ENCODE measurements around the gene COL7A1. TPM values are rescaled to one million over a fixed set of nuclear protein-coding genes. Genes with fewer than 3 reads are reported as not detected.

COL7A1 gene
- total RNA-seq, 2 experiments from 2014 or later = 4.1 to 10.8 TPM

DNA sequence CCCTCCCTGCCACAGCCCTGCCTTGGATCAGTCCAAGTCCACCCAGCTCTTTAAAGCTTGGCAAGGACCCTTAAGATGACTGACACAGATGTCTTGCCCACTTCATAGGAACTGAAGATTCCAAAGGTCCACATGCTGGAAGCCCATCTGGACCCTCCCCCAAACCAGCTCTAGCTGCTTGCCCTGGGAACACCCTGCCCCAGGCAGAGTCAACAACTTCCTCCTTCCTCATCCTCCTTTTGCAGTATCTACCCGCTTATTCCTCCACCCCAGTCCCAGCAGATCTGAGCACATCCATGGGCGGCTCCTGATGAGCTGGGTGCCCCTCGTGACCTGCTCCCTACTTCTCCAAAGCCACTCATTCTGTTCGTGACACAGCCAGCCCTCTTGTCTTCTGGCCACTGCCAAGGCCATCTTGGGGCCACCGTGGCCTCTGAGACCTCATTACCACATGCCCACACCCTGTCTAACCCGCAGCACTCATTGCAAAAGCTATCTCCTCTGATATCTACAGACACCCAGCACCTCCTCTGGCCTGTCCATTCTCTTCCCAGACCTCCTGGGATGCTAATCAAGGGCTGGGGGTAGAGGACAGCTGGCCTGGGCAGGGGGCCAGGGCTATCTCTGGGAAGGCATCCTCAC lies 36.5 kb downstream of the COL7A1 start:
- CTCF ChIA-PET (ENCODE audit: unreplicated experiment) = interaction anchor here (0.9 to 2.2 kb wide), 2 partner anchors 77 to 123 kb away, joined by 3 to 10 read pairs; no protein-coding TSS in a partner anchor
- no peak overlapping the region for H3K27ac ChIP-seq (ENCODE audit: low read depth, low read length, poor library complexity, severe bottlenecking)
- H2AFZ ChIP-seq (ENCODE audit: low read length) = no peak overlapping the region; the same call in 1 of the 2 replicates

DNA sequence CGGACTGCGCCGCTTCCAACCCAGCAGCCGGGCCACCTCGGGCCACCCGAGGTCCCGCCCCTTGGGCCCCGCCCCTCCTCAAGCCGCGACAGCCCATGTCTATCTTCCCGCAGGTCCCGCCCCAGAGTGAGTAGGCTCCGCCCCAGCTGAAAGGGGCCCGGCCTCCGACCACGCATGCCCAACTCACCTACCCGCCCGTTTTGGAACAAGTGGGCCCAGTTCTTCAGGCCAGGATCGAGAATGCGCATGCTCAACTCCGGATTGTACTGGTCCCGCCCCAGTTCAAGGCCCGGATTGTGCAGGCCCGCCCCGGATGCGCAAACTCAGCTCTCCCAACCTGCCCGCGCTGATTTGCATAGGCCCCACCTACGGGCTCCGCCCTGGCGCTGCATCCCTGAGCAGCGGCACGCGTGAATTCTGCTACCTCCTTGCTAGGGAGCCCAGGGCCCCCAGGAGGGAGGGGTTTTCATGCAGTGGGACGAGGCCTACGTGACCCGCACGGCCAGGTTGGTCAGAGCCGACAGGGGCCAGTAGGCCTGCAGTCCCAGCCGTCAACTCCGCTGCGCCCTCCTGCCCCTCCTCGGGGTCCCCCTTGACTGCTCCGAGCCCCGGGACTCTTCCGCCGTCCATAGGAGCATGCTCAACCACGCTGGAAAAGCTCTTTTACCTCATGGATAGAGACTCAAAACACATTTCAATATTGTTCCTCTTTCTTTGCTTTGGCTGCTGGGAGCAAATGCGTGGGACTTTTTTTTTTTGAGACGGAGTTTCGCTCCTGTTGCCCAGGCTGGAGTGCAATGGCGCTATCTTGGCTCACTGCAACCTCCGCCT lies 38.1 kb downstream of the COL7A1 start, which contains the start of gene PFKFB4:
Gene PFKFB4, minus strand, starts transcription at position 8 of the 831 bp plus-strand sequence. CDS start 26 bp downstream, outside the sequence.
- Histone ChIP-seq H3K4me1 (ENCODE audit: insufficient read depth, low read length, poor library complexity, severe bottlenecking) (peaks cover 54% of the 10 kb centered on the region), H3K79me2 (ENCODE audit: insufficient read depth, low read depth, low read length) (no peaks in the 10 kb centered on the region), H3K4me2 (ENCODE audit: low read length) (peak within 1 kb of the TSS; percentile 96), H3K9me3 (ENCODE audit: low read length) (no peaks in the 10 kb centered on the region), H3K4me3 (ENCODE audit: low read depth, low read length, poor library complexity, severe bottlenecking) (peak within 1 kb of the TSS; percentile 77), H2AFZ (ENCODE audit: low read length) (peak within 1 kb of the TSS; percentile 81), H3K36me3 (ENCODE audit: insufficient read depth, low read length) (no peaks in the 10 kb centered on the region), H4K20me1 (ENCODE audit: insufficient read depth, low read length) (no peaks in the 10 kb centered on the region), H3K9me2 (ENCODE audit: insufficient read depth, low read length) (no peaks in the 10 kb centered on the region), H3K27ac (ENCODE audit: low read depth, low read length, poor library complexity, severe bottlenecking) (peak within 1 kb of the TSS; percentile 80)
- TF ChIP-seq, protein P1, sequence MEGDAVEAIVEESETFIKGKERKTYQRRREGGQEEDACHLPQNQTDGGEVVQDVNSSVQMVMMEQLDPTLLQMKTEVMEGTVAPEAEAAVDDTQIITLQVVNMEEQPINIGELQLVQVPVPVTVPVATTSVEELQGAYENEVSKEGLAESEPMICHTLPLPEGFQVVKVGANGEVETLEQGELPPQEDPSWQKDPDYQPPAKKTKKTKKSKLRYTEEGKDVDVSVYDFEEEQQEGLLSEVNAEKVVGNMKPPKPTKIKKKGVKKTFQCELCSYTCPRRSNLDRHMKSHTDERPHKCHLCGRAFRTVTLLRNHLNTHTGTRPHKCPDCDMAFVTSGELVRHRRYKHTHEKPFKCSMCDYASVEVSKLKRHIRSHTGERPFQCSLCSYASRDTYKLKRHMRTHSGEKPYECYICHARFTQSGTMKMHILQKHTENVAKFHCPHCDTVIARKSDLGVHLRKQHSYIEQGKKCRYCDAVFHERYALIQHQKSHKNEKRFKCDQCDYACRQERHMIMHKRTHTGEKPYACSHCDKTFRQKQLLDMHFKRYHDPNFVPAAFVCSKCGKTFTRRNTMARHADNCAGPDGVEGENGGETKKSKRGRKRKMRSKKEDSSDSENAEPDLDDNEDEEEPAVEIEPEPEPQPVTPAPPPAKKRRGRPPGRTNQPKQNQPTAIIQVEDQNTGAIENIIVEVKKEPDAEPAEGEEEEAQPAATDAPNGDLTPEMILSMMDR (conservative IDR thresholded peaks at IDR 0.05; ENCODE audit: low read length) = no peak
- TF ChIP-seq EZH2phosphoT487 (IDR thresholded peaks at IDR 0.05; ENCODE audit: borderline replicate concordance, low read depth, low read length) = no peak
- ChIA-PET CTCF (ENCODE audit: unreplicated experiment) (interaction anchor here (0.5 to 1.0 kb wide), 6 partner anchors 79 to 444 kb away, joined by 3 to 4 read pairs (median 4); partner anchors contain the start of gene NCKIPSD), POLR2A (interaction anchor here (0.5 to 2.1 kb wide), 9 partner anchors 12 to 1390 kb away, joined by 3 to 8 read pairs (median 3); partner anchors contain the start of genes CCDC51, CELSR3 and TMA7)
- DNase-seq (ENCODE audit: low spot score) = peak; percentile 99
- BruUV-seq (replicated peaks) = no TSS peak
- intact Hi-C loops (cut with micrococcal nuclease; ENCODE audit: unreplicated experiment) = loop anchor here (2.0 kb wide), 3 partner anchors 42 to 256 kb away; partner anchors contain the start of genes ATRIP and NME6

More for the DNA sequence above, 36.5 kb downstream of the COL7A1 start:
- intact Hi-C loops (cut with micrococcal nuclease; ENCODE audit: unreplicated experiment) = loop anchor here (2.0 kb wide), 1 partner anchor 76 kb away; the partner anchor contains the start of gene SLC26A6
- TF ChIP-seq EZH2phosphoT487 (IDR thresholded peaks at IDR 0.05; ENCODE audit: borderline replicate concordance, low read depth, low read length) = no peak
- TF ChIP-seq, protein P1 (conservative IDR thresholded peaks at IDR 0.05; ENCODE audit: low read length) = peak; percentile 65
- Histone ChIP-seq H3K36me3 (ENCODE audit: insufficient read depth, low read length) (no peaks in the 10 kb centered on the region), H3K4me1 (ENCODE audit: insufficient read depth, low read length, poor library complexity, severe bottlenecking) (peaks cover 54% of the 10 kb centered on the region), H3K9me2 (ENCODE audit: insufficient read depth, low read length) (no peaks in the 10 kb centered on the region), H4K20me1 (ENCODE audit: insufficient read depth, low read length) (no peaks in the 10 kb centered on the region), H3K79me2 (ENCODE audit: insufficient read depth, low read depth, low read length) (no peaks in the 10 kb centered on the region), H3K4me3 (ENCODE audit: low read depth, low read length, poor library complexity, severe bottlenecking) (no peak overlapping the region), H3K9me3 (ENCODE audit: low read length) (no peaks in the 10 kb centered on the region), H3K4me2 (ENCODE audit: low read length) (peak overlapping the region; percentile 96; the same call in 1 of the 2 replicates)
- POLR2A ChIA-PET = interaction anchor here (0.5 kb wide), 1 partner anchor 330 kb away, joined by 3 read pairs; no protein-coding TSS in a partner anchor
- BruUV-seq (replicated peaks) = no TSS peak
- DNase-seq (ENCODE audit: low spot score) = no peak
